Upper lobe of left lung (tissue), 4 donors: ENCODE data around the gene CLMN.

ENCODE experiments used
- CTCF ChIP-seq, 6 experiments: fragments of 450-650 bp in 4 of 6; fragments of 200-600 bp in 2 of 6; sonication (generic) in 2 of 6; IDR thresholded peaks; one replicate each; pipeline ENCODE4 v1.5.1; 2016 to 2019; ENCODE audit warnings: antibody characterized with exemption in 6 of 6
- POLR2A ChIP-seq, 4 donors: fragments of 450-650 bp; IDR thresholded peaks; one replicate each; pipeline ENCODE4 v1.5.1; 2016 to 2017; ENCODE audit warnings: antibody characterized with exemption in 4 of 4, mild to moderate bottlenecking in 2 of 4

GRCh38 chr14:95142208-95142607 is 177.5 kb downstream of the CLMN start:
- no peak for TF ChIP-seq CTCF (IDR thresholded peaks at IDR 0.05)
- no peak for TF ChIP-seq POLR2A (IDR thresholded peaks at IDR 0.05)
